Measurements from ENCODE around the gene EPHB6. TPM values are rescaled to one million over a fixed set of nuclear protein-coding genes. Genes with fewer than 3 reads are reported as not detected.

EPHB6 gene
- polyA plus RNA-seq, 1 of the 3 experiments (the other 2 are of a cell fraction), result 1.8 TPM

- TF ChIP-seq POLR2AphosphoS5 (IDR thresholded peaks at IDR 0.05; ENCODE audit: low read depth, low read length) (no peak), RAD21 (IDR thresholded peaks at IDR 0.05; ENCODE audit: low read length) (no peak)
These were observed 15.3 kb downstream of the EPHB6 start (continued) for GRCh38 chr7:142870147-142870559.

- POLR2A ChIA-PET, result no interaction called here
- Histone ChIP-seq H4K20me1 (ENCODE audit: insufficient read depth) (no peaks in the 10 kb centered on the region), H3K36me3 (replicated peaks in 1 of 2; ENCODE audit: control insufficient read depth in 1 of 2, insufficient read depth in 2 of 2, low read length in 1 of 2) (no peaks in the 10 kb centered on the region), H3K27ac (ENCODE audit: low read depth in 2 of 2, low read length in 1 of 2) (no peak overlapping the region), H3K79me2 (ENCODE audit: insufficient read depth) (no peaks in the 10 kb centered on the region), H3K4me2 (no peak overlapping the region), H3K27me3 (ENCODE audit: insufficient read depth) (0 out of 2 replicates have a peak, but pooled peaks cover 12% of the 10 kb centered on the region), H2AFZ (ENCODE audit: low read depth) (no peak overlapping the region), H3K4me1 (ENCODE audit: control insufficient read depth in 1 of 2, insufficient read depth in 2 of 2, low read depth in 1 of 2, low read length in 1 of 2) (no peaks in the 10 kb centered on the region), H3F3A (replicated peaks; ENCODE audit: insufficient read depth) (no peaks in the 10 kb centered on the region), H3K9me2 (no peaks in the 10 kb centered on the region), H3K9me3 (no peaks in the 10 kb centered on the region), H3K9ac (no peak overlapping the region), H3K4me3 (ENCODE audit: low read depth in 2 of 2, low read length in 1 of 2) (no peak overlapping the region)
- 53% methylated on average over 13 of the region's 14 CpGs for WGBS (ENCODE audit: low lambda C conversion rate)
- DNase-seq, result no peak
- CTCF ChIA-PET, result interaction anchor here (0.5 to 12.2 kb wide), 9 partner anchors 8 to 1851 kb away, joined by 3 to 154 read pairs (median 3); partner anchors contain the start of gene EPHB6
- TF ChIP-seq CHD2 (IDR thresholded peaks at IDR 0.05; ENCODE audit: low read length, partially characterized antibody) (no peak), MAX (IDR thresholded peaks at IDR 0.05; ENCODE audit: low read depth) (no peak), GABPA (IDR thresholded peaks at IDR 0.05; ENCODE audit: low read depth) (no peak), SIN3A (IDR thresholded peaks at IDR 0.05; ENCODE audit: borderline replicate concordance, low read depth, low read length) (no peak), EP300 (IDR thresholded peaks at IDR 0.05; ENCODE audit: borderline replicate concordance in 1 of 2, low read depth in 1 of 2, low read length in 1 of 2) (no peak), RFX5 (IDR thresholded peaks at IDR 0.05; ENCODE audit: low read length) (no peak), RXRA (IDR thresholded peaks at IDR 0.05; ENCODE audit: borderline replicate concordance, low read depth) (no peak), TEAD4 (IDR thresholded peaks at IDR 0.05; ENCODE audit: borderline replicate concordance, insufficient read depth) (no peak), MEF2A (IDR thresholded peaks at IDR 0.05; ENCODE audit: borderline replicate concordance, low read depth) (no peak), FOSL2 (IDR thresholded peaks at IDR 0.05; ENCODE audit: borderline replicate concordance, low read depth) (no peak), YY1 (IDR thresholded peaks at IDR 0.05; ENCODE audit: low read depth) (no peak), FOXJ3 (CRISPR knock-in tag; IDR thresholded peaks at IDR 0.05) (no peak), NFIC (IDR thresholded peaks at IDR 0.05; ENCODE audit: borderline replicate concordance) (no peak), POLR2AphosphoS5 (IDR thresholded peaks at IDR 0.05; ENCODE audit: low read depth, low read length) (no peak), SMC3 (IDR thresholded peaks at IDR 0.05; ENCODE audit: low read depth, low read length) (no peak), RAD21 (IDR thresholded peaks at IDR 0.05; ENCODE audit: low read length) (no peak), ELF1 (IDR thresholded peaks at IDR 0.05) (no peak), JUND (IDR thresholded peaks at IDR 0.05) (no peak), TAF1 (IDR thresholded peaks at IDR 0.05; ENCODE audit: borderline replicate concordance, low read depth, low read length) (no peak)
- TF ChIP-seq, protein P1, sequence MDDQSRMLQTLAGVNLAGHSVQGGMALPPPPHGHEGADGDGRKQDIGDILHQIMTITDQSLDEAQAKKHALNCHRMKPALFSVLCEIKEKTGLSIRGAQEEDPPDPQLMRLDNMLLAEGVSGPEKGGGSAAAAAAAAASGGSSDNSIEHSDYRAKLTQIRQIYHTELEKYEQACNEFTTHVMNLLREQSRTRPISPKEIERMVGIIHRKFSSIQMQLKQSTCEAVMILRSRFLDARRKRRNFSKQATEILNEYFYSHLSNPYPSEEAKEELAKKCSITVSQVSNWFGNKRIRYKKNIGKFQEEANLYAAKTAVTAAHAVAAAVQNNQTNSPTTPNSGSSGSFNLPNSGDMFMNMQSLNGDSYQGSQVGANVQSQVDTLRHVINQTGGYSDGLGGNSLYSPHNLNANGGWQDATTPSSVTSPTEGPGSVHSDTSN (IDR thresholded peaks at IDR 0.05), result no peak
These were observed 15.8 kb downstream of the EPHB6 start for GRCh38 chr7:142870566-142871259.
